Liver (tissue), 2 donors: ENCODE data around the gene TSTD1.

Experiments
- HNF4G ChIP-seq: IDR thresholded peaks from 2 replicates; pipeline ENCODE4 v1.6.1; 2016; ENCODE audit warnings: antibody characterized with exemption
- TF ChIP-seq, protein P1 (sequence below): IDR thresholded peaks from 2 replicates; pipeline ENCODE4 v1.6.1; 2016; ENCODE audit warnings: antibody characterized with exemption
- donor health status: healthy.

- TF ChIP-seq HNF4G = no peak
- TF ChIP-seq, protein P1, sequence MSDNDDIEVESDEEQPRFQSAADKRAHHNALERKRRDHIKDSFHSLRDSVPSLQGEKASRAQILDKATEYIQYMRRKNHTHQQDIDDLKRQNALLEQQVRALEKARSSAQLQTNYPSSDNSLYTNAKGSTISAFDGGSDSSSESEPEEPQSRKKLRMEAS = no peak
These were observed 36.1 kb upstream of the TSTD1 start for GRCh38 chr1:161074676-161075368.
